Left hindlimb (tissue), 1 donor: ENCODE measurements around the gene KANSL1.
"Not testable (repeated sequence)": the region's sequence is repeated elsewhere in the genome, so short reads cannot be mapped to it uniquely, and the experiment has no call there.

ENCODE experiments used
- DNase-seq: peaks from one replicate; pipeline ENCODE4 v3.0.0-alpha.2; 2018

The KANSL1 gene

DNA sequence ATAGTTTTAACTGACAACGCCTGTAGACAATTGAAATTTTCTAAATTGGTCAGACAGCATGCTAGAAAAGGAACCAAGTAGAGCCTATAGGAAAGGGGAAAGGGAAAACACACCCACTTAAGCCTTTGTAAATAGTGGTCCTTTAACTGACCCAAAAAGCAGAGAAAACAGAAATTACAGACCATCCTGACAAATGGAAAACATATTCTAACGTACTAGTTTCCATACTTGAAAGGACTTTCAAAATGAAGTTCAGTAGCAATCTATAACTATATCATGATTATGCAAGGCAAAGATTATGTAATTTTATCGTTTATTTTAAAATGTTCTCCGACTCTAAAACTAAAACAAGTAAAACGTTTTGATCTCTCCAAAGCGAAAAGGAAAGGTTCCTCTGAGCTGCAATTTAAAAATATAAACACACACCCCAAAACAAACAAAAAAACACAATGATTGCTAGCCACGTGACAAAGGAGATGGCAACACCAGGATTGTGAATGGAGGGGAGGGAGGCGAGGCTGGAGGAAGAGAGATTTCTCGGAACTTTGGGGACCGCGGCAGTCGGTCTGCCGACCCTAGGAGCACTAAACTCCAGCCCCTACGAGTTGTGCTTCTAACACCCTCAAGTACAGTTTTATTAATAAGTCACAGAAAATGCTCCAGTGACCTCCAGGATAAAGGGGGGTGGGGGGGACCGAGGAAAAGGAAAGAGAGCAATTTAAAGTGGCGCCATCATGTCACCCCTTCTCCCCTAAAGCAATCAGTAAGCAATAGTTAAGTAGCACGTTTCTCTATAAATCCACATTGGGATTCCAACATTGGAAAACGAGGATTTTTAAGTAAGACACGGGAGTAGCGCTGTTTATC is 1.7 kb downstream of the KANSL1 start:
- DNase-seq = peak; percentile 52

DNA sequence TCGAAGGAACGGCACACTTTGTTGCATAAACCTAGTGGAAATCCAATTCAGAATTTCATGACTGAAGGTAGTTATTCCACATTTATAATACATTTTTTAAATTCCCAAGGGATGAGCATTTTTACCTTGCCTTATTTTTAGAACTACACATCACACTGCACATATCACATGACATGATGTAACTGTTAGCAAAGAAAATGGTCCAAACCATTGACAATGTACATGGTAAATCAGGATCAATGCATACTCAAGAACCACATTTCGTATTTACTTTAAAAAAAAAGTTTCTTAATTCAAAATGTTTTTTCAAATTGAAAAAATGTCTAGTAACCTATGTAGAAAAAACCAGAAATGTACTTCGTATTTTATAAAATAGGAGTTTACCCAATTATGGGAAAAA is 2.5 kb downstream of the KANSL1 start:
- no peak for DNase-seq

DNA sequence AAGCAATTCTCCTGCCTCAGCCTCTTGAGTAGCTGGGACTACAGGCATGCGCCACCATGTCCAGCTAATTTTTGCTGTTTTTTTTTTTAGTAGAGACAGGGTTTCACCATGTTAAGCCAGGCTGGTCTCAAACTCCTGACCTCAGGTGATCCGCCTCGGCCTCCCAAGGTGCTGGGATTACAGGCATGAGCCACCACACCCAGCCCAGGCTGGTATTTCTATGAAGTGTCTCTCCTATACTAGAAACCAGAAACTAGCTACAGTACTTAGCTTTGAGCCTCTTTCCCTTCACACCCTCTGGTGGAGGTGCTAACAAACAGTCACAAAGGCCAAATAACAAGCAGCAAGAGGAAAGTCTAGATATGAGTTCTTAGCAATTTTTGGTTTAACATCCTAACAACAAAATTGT is 6.4 kb downstream of the KANSL1 start:
- DNase-seq = not testable (repeated sequence)

DNA sequence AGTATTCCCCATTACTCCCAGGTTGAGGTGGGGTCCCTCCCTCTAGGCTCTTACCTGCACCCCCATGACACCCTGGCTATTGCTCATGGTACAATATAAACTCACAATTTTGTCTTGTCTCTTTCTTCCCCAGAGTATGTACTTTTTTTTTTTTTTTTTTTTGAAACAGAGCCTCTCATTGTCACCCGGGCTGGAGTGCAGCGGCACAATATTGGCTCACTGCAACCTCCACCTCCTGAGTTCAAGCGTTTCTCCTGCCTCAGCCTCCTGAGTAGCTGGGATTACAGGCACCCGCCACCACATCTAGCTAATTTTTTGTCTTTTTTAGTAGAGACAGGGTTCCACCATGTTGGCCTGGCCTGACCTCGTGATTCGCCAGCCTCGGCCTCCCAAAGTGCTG is 8.5 kb downstream of the KANSL1 start:
- DNase-seq = no peak

DNA sequence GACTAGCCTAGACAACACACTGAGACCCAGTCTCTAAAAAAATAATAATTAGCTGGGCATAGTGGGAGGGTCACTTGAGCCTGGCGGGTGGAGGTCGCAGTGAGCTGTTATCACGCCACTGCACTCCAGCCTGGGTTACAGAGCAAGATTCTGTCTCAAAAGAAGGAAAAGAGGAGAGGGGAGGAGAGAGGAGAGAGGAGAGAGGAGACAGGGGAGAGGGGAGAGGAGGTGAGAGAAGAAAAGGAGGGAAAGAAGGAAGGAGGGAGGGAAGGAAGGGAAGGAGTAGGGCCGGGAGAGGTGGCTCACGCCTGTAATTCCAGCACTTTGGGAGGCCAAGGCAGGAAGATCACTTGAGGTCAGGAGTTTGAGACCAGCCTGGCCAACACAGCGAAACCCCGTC is 9.8 kb downstream of the KANSL1 start:
- not testable (repeated sequence) for DNase-seq

DNA sequence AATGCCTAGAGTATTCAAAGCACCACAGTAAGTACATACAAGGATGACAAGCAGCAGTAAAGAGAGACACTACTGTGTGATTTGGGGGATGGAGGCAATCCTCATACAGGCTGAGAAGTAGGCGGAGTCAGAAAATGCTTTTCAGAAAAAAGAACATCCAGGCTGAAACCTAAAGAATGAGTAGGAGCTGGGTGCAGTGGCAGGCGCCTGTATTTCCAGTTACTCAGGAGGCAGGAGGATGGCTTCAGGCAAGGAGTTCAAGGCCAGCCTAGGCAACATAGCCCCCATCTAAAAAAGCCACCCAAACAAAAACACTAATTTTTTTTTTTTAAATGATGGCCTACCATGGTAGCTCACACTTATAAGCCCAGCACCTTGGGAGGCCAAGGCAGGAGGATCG is 10.3 kb downstream of the KANSL1 start:
- no peak for DNase-seq

DNA sequence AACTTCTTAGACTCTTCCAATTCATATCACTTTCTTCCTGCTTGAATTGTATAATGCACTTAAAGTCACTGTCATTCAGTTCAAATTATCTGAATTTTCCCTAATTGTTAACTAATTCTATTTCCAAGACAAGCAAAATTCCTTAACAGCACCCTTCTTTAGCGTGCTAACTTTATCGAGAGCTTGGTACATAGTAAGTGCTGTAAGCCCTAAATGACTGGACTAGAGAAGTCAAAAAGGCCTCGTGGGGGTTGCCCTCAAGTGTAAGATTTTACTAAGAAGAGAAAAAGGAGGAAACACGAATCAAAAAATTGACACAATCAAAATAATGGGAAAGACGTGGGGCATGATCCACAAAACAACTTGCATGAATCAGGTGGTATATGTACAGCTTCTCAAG is 11.3 kb downstream of the KANSL1 start:
- DNase-seq = no peak

DNA sequence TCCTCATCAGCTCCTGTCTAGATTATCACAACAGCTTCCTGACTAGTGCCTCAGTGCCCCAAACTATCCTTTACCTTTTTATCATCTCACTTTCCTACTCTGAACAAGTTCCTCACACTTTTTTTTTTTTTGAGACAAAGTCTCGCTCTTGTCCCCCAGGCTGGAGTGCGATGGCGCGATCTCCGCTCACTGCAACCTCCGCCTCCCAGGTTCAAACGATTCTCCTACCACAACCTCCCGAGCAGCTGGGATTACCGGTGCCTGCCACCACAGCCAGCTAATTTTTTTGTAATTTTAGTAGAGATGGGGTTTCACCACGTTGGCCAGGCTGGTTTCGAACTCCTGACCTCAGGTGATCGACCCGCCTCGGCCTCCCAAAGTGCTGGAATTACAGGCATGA is 11.9 kb downstream of the KANSL1 start:
- DNase-seq = not testable (repeated sequence)

DNA sequence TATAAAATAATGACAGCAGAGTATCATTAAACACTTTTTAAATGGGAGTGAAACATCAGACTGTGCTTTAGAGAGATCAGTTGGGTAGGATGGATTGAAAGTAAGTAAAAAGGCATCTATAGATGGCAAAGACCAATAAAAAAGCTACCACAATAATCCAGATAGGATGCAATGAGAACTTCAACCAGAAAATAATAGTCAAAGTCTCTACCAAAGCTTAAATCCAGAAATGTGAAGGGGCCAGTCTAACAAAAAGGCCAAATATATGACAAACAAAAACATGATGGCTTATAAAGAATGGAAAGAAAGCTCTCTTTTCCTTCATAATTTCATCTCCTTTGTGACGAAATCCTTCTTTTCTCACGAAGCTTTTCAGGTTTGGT is 12.3 kb downstream of the KANSL1 start:
- DNase-seq = no peak

DNA sequence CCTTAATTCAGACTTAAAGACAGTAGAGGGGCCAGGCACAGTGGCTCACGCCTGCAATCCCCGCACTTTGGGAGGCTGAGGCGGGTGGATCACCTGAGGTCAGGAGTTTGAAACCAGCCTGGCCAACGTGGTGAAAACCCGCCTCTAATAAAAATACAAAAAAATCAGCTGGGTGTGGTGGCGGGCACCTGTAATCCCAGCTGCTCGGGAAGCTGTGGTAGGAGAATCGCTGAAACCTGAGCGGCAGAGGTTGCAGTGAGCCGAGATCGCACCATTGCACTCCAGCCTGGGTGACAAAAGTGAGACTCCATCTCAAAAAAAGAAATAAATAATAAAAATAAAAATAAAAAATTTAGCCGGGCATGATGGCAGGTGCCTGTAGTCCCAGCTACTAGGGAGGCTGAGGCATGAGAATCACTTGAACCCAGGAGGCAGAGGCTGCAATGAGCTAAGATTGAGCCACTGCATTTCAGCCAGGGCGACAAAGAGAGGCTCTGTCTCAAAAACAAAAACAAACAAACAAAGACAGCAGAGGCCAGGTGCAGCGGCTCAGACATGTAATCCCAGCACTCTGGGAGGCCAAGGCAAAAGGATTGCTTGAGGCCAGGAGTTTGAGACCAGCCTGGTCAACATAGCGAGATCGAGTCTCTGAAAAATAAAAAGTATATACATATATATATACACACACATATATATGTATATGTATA is 12.9 kb downstream of the KANSL1 start:
- not testable (repeated sequence) for DNase-seq

DNA sequence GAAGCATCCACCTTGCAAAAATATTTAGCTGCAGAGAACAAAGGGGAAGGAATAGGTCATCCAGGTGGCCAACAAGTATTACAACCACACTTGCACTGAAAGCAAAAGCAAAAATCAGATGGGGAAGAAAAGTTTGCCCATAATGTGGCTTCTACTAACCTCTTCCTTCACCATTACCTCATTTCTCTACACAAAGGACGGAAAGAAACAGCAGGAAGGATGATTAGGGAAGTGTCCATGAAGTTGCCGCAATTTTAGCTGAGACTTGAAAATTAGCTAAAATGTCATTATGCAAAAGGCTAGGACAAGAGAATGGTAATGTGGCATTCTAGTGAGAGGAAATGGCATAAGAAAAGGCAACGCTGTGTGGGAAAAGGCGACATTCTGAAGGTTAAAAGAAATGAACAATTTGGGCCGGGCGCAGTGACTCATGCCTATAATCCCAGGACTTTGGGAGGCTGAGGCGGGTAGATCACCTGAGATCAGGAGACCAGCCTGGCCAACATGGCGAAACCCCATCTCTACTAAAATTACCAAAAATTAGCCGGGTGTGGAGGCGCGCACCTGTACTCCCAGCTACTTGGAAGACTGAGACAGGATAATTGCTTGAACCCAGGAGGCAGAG is 13.7 kb downstream of the KANSL1 start:
- DNase-seq = no peak

DNA sequence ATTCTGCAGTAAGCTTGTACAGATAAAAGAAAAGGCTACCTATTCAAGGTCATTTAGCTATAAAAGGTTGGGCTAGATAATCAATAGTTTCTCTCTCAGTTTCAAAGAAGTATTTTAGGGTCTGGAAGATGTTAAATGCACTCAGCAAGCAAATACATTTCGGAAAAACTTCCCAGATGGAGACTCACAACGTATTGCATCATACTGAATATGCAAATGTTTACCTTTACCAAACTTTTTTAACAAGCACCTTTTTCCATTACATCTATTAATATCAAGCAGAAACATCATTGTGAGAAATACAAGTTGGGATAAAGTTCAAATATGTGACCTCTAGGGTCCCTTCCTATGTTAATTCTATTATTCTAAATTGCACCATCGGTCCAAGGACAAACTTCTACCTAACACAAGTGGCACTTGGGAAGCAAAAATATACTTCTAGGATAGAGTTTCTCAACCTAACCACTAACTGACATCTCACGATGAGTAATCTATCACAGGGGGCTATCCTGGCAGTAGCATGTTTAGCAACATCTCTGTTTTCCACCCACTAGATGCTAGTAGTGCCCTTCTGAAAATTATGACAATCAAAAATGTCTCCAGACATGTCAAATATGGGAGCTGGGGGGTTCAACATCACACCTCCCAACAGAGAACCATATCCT is 14.5 kb downstream of the KANSL1 start:
- DNase-seq = no peak

DNA sequence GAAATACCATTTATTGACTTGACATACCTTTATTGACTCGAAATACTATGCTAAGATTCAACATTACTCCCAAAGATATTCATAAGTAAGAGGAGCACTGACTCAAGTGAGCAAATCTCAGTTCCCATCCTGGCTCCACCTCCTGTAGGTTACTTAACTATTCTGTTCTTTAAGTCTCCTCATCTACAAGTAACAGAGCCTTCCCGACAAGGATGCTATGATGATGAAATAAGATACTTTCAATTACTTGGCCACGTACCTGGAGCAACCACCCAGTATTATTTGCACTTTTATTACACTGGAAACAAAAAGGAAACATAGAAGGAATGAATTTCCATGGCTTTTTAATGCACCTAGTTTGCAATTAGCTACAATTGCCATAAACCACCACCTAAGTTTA is 16.3 kb downstream of the KANSL1 start:
- no peak for DNase-seq

DNA sequence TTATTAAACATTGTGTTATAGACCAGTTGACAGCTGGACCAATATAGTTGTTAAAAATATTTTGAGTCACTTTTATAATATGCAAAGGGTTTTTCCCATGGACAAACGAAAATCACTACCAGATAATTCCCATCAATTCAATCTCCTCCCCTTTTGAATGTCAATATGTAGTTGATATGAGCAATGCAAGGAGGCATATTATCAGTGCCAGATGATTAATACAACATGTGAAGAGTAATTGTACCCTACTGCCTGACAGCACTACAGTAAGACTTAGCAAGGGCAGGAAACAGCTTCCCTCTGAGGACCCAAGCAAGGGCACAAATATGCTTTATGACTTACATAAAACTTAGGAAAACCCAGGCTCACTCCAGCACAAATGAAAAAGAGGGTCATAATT is 17.3 kb downstream of the KANSL1 start:
- DNase-seq = no peak

DNA sequence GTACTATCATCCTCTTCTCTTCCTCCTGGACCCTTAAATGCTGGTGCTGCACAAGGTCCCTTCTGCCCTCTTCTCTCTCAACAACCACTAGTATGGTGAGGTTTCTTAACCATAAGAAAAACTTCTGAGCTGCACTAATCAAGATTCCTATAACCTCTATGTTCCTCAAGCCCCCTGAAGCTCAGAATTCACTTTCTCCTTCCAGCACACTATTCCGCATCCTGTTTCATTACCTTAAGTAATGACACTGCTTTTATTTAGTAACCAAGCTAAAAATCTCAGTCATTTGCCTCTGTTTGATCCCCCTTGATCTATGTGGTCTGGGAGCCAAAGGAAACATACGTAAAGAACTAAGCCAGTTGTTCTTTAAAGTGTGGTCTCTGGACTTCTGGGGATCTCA is 20.1 kb downstream of the KANSL1 start:
- DNase-seq = no peak

DNA sequence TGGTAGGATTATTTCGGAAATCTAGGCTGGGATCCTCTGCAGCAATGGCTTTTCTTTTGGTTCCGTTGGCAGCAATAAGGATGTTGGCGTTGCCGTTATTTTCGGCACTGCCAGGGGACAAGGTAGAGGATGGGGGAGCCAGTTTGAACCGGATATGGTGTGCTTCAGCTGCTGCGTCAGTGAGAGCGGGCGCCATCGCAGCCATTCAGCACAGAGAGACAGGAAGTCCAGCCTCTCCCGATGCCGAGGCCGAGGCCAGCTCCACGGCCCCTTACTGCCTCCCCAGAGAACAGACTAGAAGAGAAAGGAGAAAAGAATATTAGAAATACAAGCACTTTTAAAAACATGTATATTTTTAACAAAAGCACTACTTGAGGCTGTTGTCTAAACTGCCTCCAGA is 21.3 kb downstream of the KANSL1 start:
- no peak for DNase-seq

DNA sequence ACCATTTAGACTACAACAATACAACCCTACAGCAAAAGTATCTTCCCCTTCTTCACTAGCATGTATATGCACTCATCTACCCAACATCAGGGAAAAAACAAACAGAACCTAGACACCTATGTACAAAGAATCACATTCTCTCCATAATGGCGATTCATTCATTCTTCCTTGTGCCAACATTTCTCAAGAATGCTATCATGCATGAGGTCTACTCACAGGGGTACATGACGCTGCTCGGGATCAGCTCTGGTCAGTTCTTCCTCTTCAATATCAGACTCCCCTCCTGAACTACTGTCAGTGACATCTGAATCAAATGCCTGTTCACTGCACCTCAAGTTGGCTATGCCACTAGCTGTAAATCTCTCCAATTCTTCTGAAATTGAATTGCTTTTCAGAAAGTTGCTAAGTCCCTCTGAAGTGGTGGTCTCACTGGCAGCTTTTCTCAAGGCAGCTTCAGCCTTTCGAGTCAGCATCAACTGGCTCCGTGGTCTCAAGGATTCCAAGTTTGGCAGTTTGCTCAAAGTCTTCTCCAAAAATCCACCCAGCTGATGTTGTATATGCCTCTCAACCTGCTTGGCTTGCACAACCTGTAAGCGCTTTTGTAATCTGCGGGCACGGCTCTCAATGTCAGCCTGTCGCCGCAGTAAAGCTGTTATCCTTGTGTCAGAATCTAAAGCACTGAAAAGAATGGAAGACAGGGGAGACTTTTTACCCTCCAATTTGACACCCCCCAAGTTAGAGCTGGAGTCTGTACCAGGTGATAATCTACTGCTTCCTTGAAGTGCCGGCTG is 22.4 kb downstream of the KANSL1 start:
- no peak for DNase-seq

DNA sequence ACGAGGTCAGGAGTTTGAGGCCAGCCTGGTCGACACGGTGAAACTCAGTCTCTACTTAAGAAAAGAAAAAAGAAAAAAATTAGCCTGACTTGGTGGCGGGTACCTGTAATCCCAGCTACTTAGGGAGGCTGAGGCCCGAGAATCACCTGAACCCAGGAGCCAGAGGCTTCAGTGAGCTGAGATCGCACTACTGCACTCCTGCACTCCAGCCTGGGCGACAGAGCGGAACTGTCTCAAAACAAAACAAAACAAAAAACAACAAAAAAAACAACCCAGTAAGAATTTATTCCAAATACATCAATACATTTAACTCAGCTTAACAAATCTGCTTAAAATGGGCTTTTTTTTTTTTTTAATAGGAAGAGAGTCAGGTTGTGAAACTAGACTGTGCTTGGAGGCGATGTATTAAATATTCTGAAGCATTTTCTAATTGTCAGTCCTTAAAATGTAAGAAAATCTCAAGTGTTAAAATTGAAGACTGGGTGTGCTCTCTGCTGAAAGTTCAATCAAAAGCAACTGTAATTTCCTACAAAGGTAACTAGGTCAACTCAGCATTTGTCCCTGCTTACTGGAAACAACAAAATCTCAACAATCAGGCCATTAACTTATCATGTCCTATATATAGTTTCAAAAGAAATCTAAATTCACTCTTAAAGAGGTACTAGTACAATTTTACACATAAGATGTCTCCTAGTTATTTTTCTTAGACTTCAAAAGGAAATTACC is 23.2 kb downstream of the KANSL1 start:
- no peak for DNase-seq

DNA sequence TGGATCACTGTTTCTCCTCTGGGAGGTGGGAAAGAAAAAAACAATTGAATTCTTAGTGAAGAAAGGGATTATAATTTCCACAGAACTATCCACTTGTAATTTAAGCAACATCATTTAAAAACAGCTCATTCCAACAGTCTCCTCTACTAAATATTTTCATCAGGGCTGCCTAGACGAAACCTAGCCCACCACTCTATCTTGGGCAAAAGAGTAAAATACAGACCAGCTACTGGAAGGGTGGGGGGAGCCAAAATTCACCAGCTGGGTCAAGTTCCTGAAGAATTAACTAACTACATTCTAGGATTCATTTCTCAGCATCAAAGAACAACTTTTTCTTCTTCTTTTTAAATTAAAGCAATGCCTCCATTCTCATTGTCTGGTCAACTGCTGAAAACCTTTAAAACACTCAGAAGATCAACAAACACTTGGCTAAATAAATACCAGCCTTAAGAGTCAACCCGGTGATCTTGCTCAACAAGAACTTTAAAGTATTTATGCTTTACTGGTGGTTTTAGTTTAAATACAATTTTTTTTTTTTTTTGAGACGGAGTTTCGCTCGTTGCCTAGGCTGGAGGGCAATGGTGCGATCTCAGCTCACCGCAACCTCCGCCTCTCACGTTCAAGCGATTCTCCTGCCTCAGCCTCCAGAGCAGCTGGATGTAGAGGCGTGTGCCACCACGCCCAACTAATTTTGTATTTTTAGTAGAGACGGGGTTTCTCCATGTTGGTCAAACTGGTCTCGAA is 25.2 kb downstream of the KANSL1 start:
- DNase-seq = no peak

DNA sequence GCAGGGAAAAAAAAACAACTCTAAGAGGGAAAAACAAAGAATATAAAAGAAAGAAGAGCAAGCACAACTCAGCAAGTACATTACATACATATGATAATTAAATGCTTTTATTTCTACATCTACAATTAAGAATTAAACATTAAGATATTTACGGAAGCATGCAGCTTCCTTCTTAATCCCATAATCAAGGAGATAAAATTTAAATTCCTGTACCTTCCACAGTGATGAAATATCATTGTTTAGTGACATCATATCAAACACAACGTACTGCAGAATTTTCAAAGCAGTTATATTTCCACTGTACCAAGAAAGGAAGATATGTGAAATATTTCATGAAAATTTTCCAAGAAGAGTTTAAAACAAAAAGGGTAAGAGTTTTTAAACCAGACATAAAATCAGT is 26.0 kb downstream of the KANSL1 start:
- no peak for DNase-seq

DNA sequence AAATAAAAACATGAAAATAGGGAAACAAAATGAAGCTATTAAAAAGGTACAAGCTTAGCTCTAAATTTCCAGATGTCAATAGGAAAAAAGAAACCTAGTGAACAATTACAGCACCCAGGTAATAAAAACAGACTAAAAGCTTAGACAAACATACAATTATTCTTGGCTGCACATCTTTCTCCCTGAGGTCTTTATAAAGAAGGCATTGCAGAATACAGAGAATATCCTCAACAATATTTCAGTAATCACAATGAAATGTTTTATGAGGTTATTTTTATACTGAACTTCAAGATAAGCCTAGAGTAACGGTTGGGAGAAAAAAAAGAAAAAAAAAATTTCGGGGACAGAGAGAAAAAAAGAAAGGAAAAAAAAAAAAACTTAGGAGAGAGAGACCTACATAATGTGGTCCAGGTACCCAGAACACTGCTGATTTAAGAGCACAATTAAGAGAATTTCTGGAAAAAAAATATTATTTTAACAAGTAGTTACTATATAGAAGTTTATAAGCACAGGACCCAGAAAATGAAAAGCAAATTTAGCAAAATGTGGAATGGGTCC is 26.5 kb downstream of the KANSL1 start:
- DNase-seq = no peak
